ENCODE measurements around the gene ESR2. TPM values are rescaled to one million over a fixed set of nuclear protein-coding genes. Genes with fewer than 3 reads are reported as not detected.

The ESR2 gene
- total and polyA plus RNA-seq, 7 experiments from 2014 or later = 0.07 to 0.19 (median 0.12) TPM; not detected in 2

DNA sequence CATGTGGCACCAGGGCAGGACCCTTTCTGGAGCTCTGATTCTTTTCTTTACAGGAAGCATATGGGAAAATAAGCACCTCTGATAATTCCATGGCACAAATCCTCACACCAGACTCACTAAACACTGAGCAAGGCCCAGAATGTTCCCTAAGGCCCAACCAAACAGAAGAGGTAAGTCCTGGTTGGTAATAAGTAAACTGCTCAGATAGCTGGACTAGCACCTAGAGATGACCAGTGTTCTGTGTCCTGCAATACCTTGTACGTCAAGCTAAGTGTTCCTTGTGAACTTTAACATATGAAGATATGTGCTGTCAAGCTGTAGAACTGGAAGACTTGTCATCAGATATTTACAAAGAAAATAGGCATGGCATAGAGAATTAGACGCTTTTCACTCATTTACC is 186.7 kb downstream of the ESR2 start:
- no peak overlapping the region for H3K4me3 ChIP-seq (ENCODE audit: low read length)
- no peak overlapping the region for H3K4me3 Mint-ChIP-seq
- POLR2A ChIA-PET = no interaction called here
- peak overlapping the region in 1 of 9 donors; percentile 46 for H3K27ac Mint-ChIP-seq
- intact Hi-C loops (cut with micrococcal nuclease) = no loop called here
- H3K36me3 ChIP-seq (ENCODE audit: control insufficient read depth in 2 of 3, insufficient read depth in 3 of 3, low read length in 3 of 3) = peaks cover 8 to 45% (median 40%) of the 10 kb centered on the region in 3 experiments
- CTCF ChIA-PET = no interaction called here
- ATAC-seq = no peak
- peaks cover 17 to 42% (median 31%) of the 10 kb centered on the region in 5 donors for H3K36me3 Mint-ChIP-seq
- no peak for DNase-seq
- H3K4me1 Mint-ChIP-seq = peaks cover 0 to 2% (median 0%) of the 10 kb centered on the region in 7 donors
- no peaks in the 10 kb centered on the region for H3K9me3 Mint-ChIP-seq
- H3K27ac ChIP-seq (ENCODE audit: low read depth, low read length) = no peak overlapping the region
- no peaks in the 10 kb centered on the region for H3K27me3 Mint-ChIP-seq
- no peaks in the 10 kb centered on the region for H3K4me1 ChIP-seq (ENCODE audit: control insufficient read depth in 2 of 2, insufficient read depth in 2 of 2, low read length in 2 of 2)
- no peaks in the 10 kb centered on the region for H3K9me3 ChIP-seq (ENCODE audit: control insufficient read depth in 2 of 3, low read length in 3 of 3)
- H3K27me3 ChIP-seq (ENCODE audit: control insufficient read depth in 2 of 2, insufficient read depth in 2 of 2, low read length in 2 of 2) = no peaks in the 10 kb centered on the region

- CTCF ChIA-PET = no interaction called here
Observed at GRCh38 chr14:64098120-64098519, 196.1 kb downstream of the ESR2 start.

DNA sequence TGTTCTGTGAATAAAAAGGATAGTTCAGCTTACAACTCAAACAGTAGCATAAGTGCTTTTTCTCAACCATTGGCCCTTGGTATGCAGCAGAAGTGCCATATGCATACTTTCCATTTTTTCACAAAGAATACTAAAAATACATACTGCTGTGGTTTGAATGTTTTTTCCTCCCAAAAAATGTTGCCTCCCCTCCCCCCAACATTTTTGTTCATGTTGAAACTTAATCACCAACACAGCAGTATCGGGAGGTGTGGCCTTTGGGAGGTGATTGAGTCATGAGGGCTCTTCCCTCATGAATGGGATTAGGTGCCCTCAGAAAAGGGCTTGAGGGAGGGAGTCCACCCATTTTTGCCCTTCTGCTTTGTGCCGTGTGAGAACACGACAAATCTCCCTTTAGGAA is 198.6 kb downstream of the ESR2 start:
- Mint-ChIP-seq H3K36me3 (peaks cover 9 to 79% (median 56%) of the 10 kb centered on the region in 5 donors), H3K27me3 (no peaks in the 10 kb centered on the region), H3K4me3 (no peak overlapping the region), H3K27ac (no peak overlapping the region), H3K9me3 (peaks cover 0 to 4% (median 0%) of the 10 kb centered on the region in 11 donors), H3K4me1 (peaks cover 0 to 2% (median 0%) of the 10 kb centered on the region in 7 donors)
- ATAC-seq (no peak), DNase-seq (no peak)
- H3K9me3 ChIP-seq (ENCODE audit: control insufficient read depth in 2 of 3, low read length in 3 of 3) = no peaks in the 10 kb centered on the region
- H3K27ac ChIP-seq (ENCODE audit: low read depth, low read length) = no peak overlapping the region
- no peaks in the 10 kb centered on the region for H3K4me1 ChIP-seq (ENCODE audit: control insufficient read depth in 2 of 2, insufficient read depth in 2 of 2, low read length in 2 of 2)
- H3K36me3 ChIP-seq (ENCODE audit: control insufficient read depth in 2 of 3, insufficient read depth in 3 of 3, low read length in 3 of 3) = peaks cover 15 to 53% (median 46%) of the 10 kb centered on the region in 3 experiments
- ChIA-PET POLR2A (no interaction called here), CTCF (no interaction called here)
- no peak overlapping the region for H3K4me3 ChIP-seq (ENCODE audit: low read length)
- H3K27me3 ChIP-seq (ENCODE audit: control insufficient read depth in 2 of 2, insufficient read depth in 2 of 2, low read length in 2 of 2) = no peaks in the 10 kb centered on the region
- intact Hi-C loops (cut with micrococcal nuclease) = no loop called here

More at GRCh38 chr14:64098120-64098519, 196.1 kb downstream of the ESR2 start:
- Mint-ChIP-seq H3K36me3 (peaks cover 9 to 81% (median 56%) of the 10 kb centered on the region in 5 donors), H3K27ac (peak overlapping the region in 2 of 9 donors; percentile 47 to 49), H3K4me1 (peaks cover 0 to 2% (median 0%) of the 10 kb centered on the region in 7 donors), H3K27me3 (no peaks in the 10 kb centered on the region), H3K4me3 (no peak overlapping the region), H3K9me3 (peaks cover 0 to 4% (median 0%) of the 10 kb centered on the region in 11 donors)
- no peaks in the 10 kb centered on the region for H3K27me3 ChIP-seq (ENCODE audit: control insufficient read depth in 2 of 2, insufficient read depth in 2 of 2, low read length in 2 of 2)
- H3K27ac ChIP-seq (ENCODE audit: low read depth, low read length) = no peak overlapping the region
- H3K4me1 ChIP-seq (ENCODE audit: control insufficient read depth in 2 of 2, insufficient read depth in 2 of 2, low read length in 2 of 2) = no peaks in the 10 kb centered on the region
- no peak for DNase-seq
- intact Hi-C loops (cut with micrococcal nuclease) = no loop called here
- POLR2A ChIA-PET = no interaction called here
- H3K36me3 ChIP-seq (ENCODE audit: control insufficient read depth in 2 of 3, insufficient read depth in 3 of 3, low read length in 3 of 3) = peaks cover 10 to 48% (median 43%) of the 10 kb centered on the region in 3 experiments
- no peak overlapping the region for H3K4me3 ChIP-seq (ENCODE audit: low read length)
- H3K9me3 ChIP-seq (ENCODE audit: control insufficient read depth in 2 of 3, low read length in 3 of 3) = no peaks in the 10 kb centered on the region
- no peak for ATAC-seq

DNA sequence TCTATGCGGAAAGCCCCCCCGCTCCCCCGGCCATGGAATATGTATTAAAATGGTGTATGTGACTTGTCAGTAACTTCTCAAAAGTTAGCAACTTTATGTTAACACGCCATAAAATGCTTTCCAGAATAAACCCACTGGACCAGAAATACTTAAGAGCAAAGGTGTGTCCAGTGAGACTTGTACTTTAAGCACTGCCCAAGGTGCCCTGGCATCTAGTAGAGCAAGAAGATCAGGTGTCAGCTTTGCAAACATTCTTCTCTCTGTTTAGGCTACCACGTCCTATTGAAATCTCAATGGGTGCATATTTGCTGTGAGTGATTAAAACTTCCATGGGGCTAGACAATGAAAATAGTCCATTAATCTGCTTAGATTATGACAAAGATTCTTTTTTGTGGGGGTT is 201.2 kb downstream of the ESR2 start:
- ATAC-seq = no peak
- H3K36me3 ChIP-seq (ENCODE audit: control insufficient read depth in 2 of 3, insufficient read depth in 3 of 3, low read length in 3 of 3) = peaks cover 11 to 46% (median 38%) of the 10 kb centered on the region in 3 experiments
- ChIA-PET CTCF (no interaction called here), POLR2A (interaction anchor here (0.9 kb wide), 1 partner anchor 70 kb away, joined by 3 read pairs; no protein-coding TSS in a partner anchor)
- no peak for DNase-seq
- Mint-ChIP-seq H3K4me1 (peaks cover 0 to 2% (median 0%) of the 10 kb centered on the region in 7 donors), H3K27me3 (no peaks in the 10 kb centered on the region), H3K27ac (no peak overlapping the region), H3K4me3 (no peak overlapping the region), H3K36me3 (peaks cover 6 to 64% (median 43%) of the 10 kb centered on the region in 5 donors), H3K9me3 (no peaks in the 10 kb centered on the region)
- no peaks in the 10 kb centered on the region for H3K27me3 ChIP-seq (ENCODE audit: control insufficient read depth in 2 of 2, insufficient read depth in 2 of 2, low read length in 2 of 2)
- intact Hi-C loops (cut with micrococcal nuclease) = no loop called here
- H3K4me3 ChIP-seq (ENCODE audit: low read length) = no peak overlapping the region
- no peaks in the 10 kb centered on the region for H3K9me3 ChIP-seq (ENCODE audit: control insufficient read depth in 2 of 3, low read length in 3 of 3)
- no peak overlapping the region for H3K27ac ChIP-seq (ENCODE audit: low read depth, low read length)
- H3K4me1 ChIP-seq (ENCODE audit: control insufficient read depth in 2 of 2, insufficient read depth in 2 of 2, low read length in 2 of 2) = no peaks in the 10 kb centered on the region

DNA sequence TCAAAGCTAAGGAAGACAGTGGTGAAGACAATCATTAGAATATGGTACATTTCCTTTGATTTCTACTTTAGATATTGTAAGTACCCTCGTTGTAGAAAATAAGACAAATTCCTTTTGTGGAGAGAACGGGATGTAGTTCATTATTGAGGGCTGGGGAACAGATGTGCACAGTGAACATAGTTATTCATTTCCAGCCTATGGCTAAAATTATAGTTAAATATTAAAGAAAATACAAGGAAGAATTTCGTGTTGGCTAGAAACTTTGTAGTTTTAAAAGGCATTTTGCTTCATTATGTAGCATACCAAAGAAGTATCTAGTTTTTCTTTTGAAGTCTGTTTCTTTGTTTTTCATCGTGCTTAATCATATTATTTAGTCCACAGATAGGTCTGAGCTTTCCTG is 201.8 kb downstream of the ESR2 start:
- Histone ChIP-seq H3K4me3 (ENCODE audit: low read length) (no peak overlapping the region), H3K4me1 (ENCODE audit: control insufficient read depth in 2 of 2, insufficient read depth in 2 of 2, low read length in 2 of 2) (no peaks in the 10 kb centered on the region), H3K9me3 (ENCODE audit: control insufficient read depth in 2 of 3, low read length in 3 of 3) (no peaks in the 10 kb centered on the region), H3K27ac (ENCODE audit: low read depth, low read length) (no peak overlapping the region), H3K36me3 (ENCODE audit: control insufficient read depth in 2 of 3, insufficient read depth in 3 of 3, low read length in 3 of 3) (peaks cover 8 to 45% (median 33%) of the 10 kb centered on the region in 3 experiments), H3K27me3 (ENCODE audit: control insufficient read depth in 2 of 2, insufficient read depth in 2 of 2, low read length in 2 of 2) (no peaks in the 10 kb centered on the region)
- POLR2A ChIA-PET = interaction anchor here (0.9 kb wide), 1 partner anchor 71 kb away, joined by 3 read pairs; no protein-coding TSS in a partner anchor
- H3K4me1 Mint-ChIP-seq = peaks cover 0 to 2% (median 0%) of the 10 kb centered on the region in 7 donors
- CTCF ChIA-PET = no interaction called here
- H3K4me3 Mint-ChIP-seq = no peak overlapping the region
- no peak for ATAC-seq
- peaks cover 0 to 60% (median 37%) of the 10 kb centered on the region in 5 donors for H3K36me3 Mint-ChIP-seq
- intact Hi-C loops (cut with micrococcal nuclease) = no loop called here
- no peak for DNase-seq
- H3K27me3 Mint-ChIP-seq = no peaks in the 10 kb centered on the region
- H3K9me3 Mint-ChIP-seq = no peaks in the 10 kb centered on the region
- no peak overlapping the region for H3K27ac Mint-ChIP-seq

DNA sequence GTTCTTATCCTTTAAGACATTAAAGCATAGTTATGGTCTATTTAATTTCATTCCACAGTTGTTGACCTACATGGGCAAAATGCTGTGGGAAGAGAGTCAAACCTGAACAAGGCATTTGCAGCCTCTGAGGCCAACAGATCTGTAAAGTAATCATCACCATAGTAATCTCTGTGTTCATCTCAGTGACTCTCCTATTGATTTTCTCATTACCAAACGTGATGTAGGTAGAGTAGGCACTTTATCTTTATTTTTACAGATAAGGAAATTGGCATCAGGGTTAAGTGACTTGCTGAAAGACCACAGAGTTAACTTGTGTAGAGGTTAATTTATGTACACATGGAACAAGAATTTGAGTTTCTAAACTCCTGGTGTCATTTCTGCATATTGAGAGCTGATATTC is 203.0 kb downstream of the ESR2 start:
- ChIA-PET POLR2A (no interaction called here), CTCF (no interaction called here)
- Histone ChIP-seq H3K9me3 (ENCODE audit: control insufficient read depth in 2 of 3, low read length in 3 of 3) (no peaks in the 10 kb centered on the region), H3K4me1 (ENCODE audit: control insufficient read depth in 2 of 2, insufficient read depth in 2 of 2, low read length in 2 of 2) (no peaks in the 10 kb centered on the region), H3K36me3 (ENCODE audit: control insufficient read depth in 2 of 3, insufficient read depth in 3 of 3, low read length in 3 of 3) (peaks cover 8 to 41% (median 23%) of the 10 kb centered on the region in 3 experiments), H3K27ac (ENCODE audit: low read depth, low read length) (no peak overlapping the region), H3K27me3 (ENCODE audit: control insufficient read depth in 2 of 2, insufficient read depth in 2 of 2, low read length in 2 of 2) (no peaks in the 10 kb centered on the region), H3K4me3 (ENCODE audit: low read length) (no peak overlapping the region)
- Mint-ChIP-seq H3K36me3 (peaks cover 0 to 54% (median 27%) of the 10 kb centered on the region in 5 donors), H3K27me3 (no peaks in the 10 kb centered on the region), H3K4me1 (peaks cover 0 to 2% (median 0%) of the 10 kb centered on the region in 7 donors), H3K4me3 (no peak overlapping the region), H3K27ac (no peak overlapping the region), H3K9me3 (no peaks in the 10 kb centered on the region)
- intact Hi-C loops (cut with micrococcal nuclease) = no loop called here
- DNase-seq (no peak), ATAC-seq (no peak)

DNA sequence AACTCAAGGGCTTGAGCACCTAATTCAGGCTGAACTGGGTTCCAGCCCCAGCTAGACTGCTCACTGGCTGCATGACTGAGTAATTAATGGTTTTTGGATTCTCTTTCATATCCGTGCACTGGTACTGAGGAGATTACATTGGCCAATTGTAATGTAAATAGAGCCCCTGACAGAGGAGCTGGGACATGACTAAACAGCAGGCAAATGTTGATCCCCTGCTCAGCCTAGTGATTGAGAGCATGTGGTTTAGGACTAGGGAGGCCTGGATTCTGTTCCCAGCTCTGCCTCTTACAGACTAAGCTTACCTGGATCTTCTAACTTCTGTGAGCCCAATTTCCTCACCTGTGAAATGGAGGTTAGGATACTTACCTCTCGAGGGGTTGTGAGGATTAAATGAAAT is 204.3 kb downstream of the ESR2 start:
- peaks cover 4 to 40% (median 16%) of the 10 kb centered on the region in 3 experiments for H3K36me3 ChIP-seq (ENCODE audit: control insufficient read depth in 2 of 3, insufficient read depth in 3 of 3, low read length in 3 of 3)
- H3K36me3 Mint-ChIP-seq = peaks cover 0 to 49% (median 27%) of the 10 kb centered on the region in 5 donors
- no peak overlapping the region for H3K4me3 ChIP-seq (ENCODE audit: low read length)
- DNase-seq (no peak), ATAC-seq (no peak)
- H3K4me3 Mint-ChIP-seq = no peak overlapping the region
- H3K27ac ChIP-seq (ENCODE audit: low read depth, low read length) = no peak overlapping the region
- H3K4me1 ChIP-seq (ENCODE audit: control insufficient read depth in 2 of 2, insufficient read depth in 2 of 2, low read length in 2 of 2) = no peaks in the 10 kb centered on the region
- H3K4me1 Mint-ChIP-seq = peaks cover 0 to 2% (median 0%) of the 10 kb centered on the region in 7 donors
- intact Hi-C loops (cut with micrococcal nuclease) = no loop called here
- H3K9me3 ChIP-seq (ENCODE audit: control insufficient read depth in 2 of 3, low read length in 3 of 3) = no peaks in the 10 kb centered on the region
- ChIA-PET CTCF (no interaction called here), POLR2A (no interaction called here)
- H3K27me3 Mint-ChIP-seq = no peaks in the 10 kb centered on the region
- no peak overlapping the region for H3K27ac Mint-ChIP-seq
- H3K9me3 Mint-ChIP-seq = no peaks in the 10 kb centered on the region
- H3K27me3 ChIP-seq (ENCODE audit: control insufficient read depth in 2 of 2, insufficient read depth in 2 of 2, low read length in 2 of 2) = no peaks in the 10 kb centered on the region
